Upper lobe of left lung (tissue), 4 donors: Measurements from ENCODE around the gene ADGB.

Experiments
- CTCF ChIP-seq, 6 experiments: fragments of 450-650 bp in 4 of 6; fragments of 200-600 bp in 2 of 6; sonication (generic) in 2 of 6; IDR thresholded peaks; one replicate each; pipeline ENCODE4 v1.5.1; 2016 to 2019; ENCODE audit warnings: antibody characterized with exemption in 6 of 6
- POLR2A ChIP-seq, 4 donors: fragments of 450-650 bp; IDR thresholded peaks; one replicate each; pipeline ENCODE4 v1.5.1; 2016 to 2017; ENCODE audit warnings: antibody characterized with exemption in 4 of 4, mild to moderate bottlenecking in 2 of 4

- TF ChIP-seq CTCF (IDR thresholded peaks at IDR 0.05) (no peak), POLR2A (IDR thresholded peaks at IDR 0.05) (no peak)
Measured at GRCh38 chr6:146833157-146833556, 234.4 kb downstream of the ADGB start.
